Stimulated activated CD4-positive, alpha-beta T cell treated with anti-CD3 and anti-CD28 coated beads, Interleukin-12 subunit alpha, Interleukin-12 subunit beta, amount 100 ng/mL, for 24 hours (primary cell): ENCODE results near the gene UVSSA.

Experiments
- DNase-seq, 2 experiments: peaks; one replicate each; pipeline ENCODE4 v3.0.0-alpha.2; 2020; ENCODE audit warnings: low read depth in 2 of 2

UVSSA gene

GRCh38 chr4:1407657-1408333 is 60.8 kb downstream of the UVSSA start:
- no peak for DNase-seq

- DNase-seq: no peak
Measured at GRCh38 chr4:1408418-1408817, 61.4 kb downstream of the UVSSA start.

- DNase-seq: no peak
Measured at GRCh38 chr4:1409079-1409478, 62.1 kb downstream of the UVSSA start.

GRCh38 chr4:1409491-1410425 is 62.8 kb downstream of the UVSSA start:
- DNase-seq: no peak

GRCh38 chr4:1410491-1411325 is 63.7 kb downstream of the UVSSA start:
- no peak for DNase-seq

- DNase-seq: no peak
Measured at GRCh38 chr4:1411436-1412375, 64.7 kb downstream of the UVSSA start.

GRCh38 chr4:1412376-1413203 is 65.6 kb downstream of the UVSSA start:
- DNase-seq: no peak

GRCh38 chr4:1413204-1413663 is 66.2 kb downstream of the UVSSA start:
- no peak for DNase-seq

- DNase-seq: no peak
Measured at GRCh38 chr4:1413687-1414479, 66.9 kb downstream of the UVSSA start.

- no peak for DNase-seq
Measured at GRCh38 chr4:1414831-1415680, 68.0 kb downstream of the UVSSA start.

- DNase-seq: no peak
Measured at GRCh38 chr4:1415681-1415981, 68.6 kb downstream of the UVSSA start.

GRCh38 chr4:1416051-1416947 is 69.3 kb downstream of the UVSSA start:
- DNase-seq: no peak

- DNase-seq: no peak
Measured at GRCh38 chr4:1416948-1417260, 69.9 kb downstream of the UVSSA start.

GRCh38 chr4:1417522-1418390 is 70.7 kb downstream of the UVSSA start:
- no peak for DNase-seq

GRCh38 chr4:1418494-1419285 is 71.7 kb downstream of the UVSSA start:
- no peak for DNase-seq

- DNase-seq: no peak
Measured at GRCh38 chr4:1419708-1420107, 72.7 kb downstream of the UVSSA start.
